Activated CD8-positive, alpha-beta T cell treated with anti-CD3 and anti-CD28 coated beads, Interleukin-2, amount 10 ng/mL, durations not matched to agents 7 days and 5 days (primary cell): ENCODE results near the gene RNU6-9. TPM values are rescaled to one million over a fixed set of nuclear protein-coding genes. Genes with fewer than 3 reads are reported as not detected.

Source experiments
- ATAC-seq: fragments of 150-1000 bp; cut with Tn5 transposase; one replicate; pipeline ENCODE4 v1.10.0; 2021; ENCODE audit warnings: moderate library complexity
- CTCF ChIA-PET: fragments of 350-600 bp; sonication (Branson Sonifier 250); formaldehyde crosslinking; loops from one replicate; lab custom pipeline; 2021; ENCODE audit warnings: antibody characterized with exemption; lab: Charles Lee
- POLR2A ChIA-PET: fragments of 350-600 bp; sonication (Branson Sonifier 250); formaldehyde crosslinking; loops from one replicate; lab custom pipeline; 2021; ENCODE audit warnings: antibody characterized with exemption; lab: Charles Lee
- DNase-seq: peaks from one replicate; pipeline ENCODE4 v3.0.0-alpha.2; 2020
- H3K27ac Mint-ChIP-seq: one replicate; pipeline ENCODE4 v1.8.0; 2021; ENCODE audit warnings: mild to moderate bottlenecking, mixed read lengths
- H3K27me3 Mint-ChIP-seq: one replicate; pipeline ENCODE4 v1.8.0; 2021; ENCODE audit warnings: low read depth, mixed read lengths
- H3K36me3 Mint-ChIP-seq: one replicate; pipeline ENCODE4 v1.8.0; 2021; ENCODE audit warnings: low read depth, mixed read lengths
- H3K4me1 Mint-ChIP-seq: one replicate; pipeline ENCODE4 v1.8.0; 2021; ENCODE audit warnings: low read depth, mixed read lengths
- H3K4me3 Mint-ChIP-seq: one replicate; pipeline ENCODE4 v1.8.0; 2021; ENCODE audit warnings: mild to moderate bottlenecking, mixed read lengths
- H3K9me3 Mint-ChIP-seq: one replicate; pipeline ENCODE4 v1.8.0; 2022; ENCODE audit warnings: mixed read lengths; ENCODE audit not compliant: insufficient read depth
- total RNA-seq, 2 experiments: library from RNA; stranded (reverse); gene quantifications; one replicate each; pipeline ENCODE4 v1.2.3, GENCODE V29; 2021

Gene RNU6-9
- total RNA-seq, 2 experiments from 2014 or later, result not detected

DNA sequence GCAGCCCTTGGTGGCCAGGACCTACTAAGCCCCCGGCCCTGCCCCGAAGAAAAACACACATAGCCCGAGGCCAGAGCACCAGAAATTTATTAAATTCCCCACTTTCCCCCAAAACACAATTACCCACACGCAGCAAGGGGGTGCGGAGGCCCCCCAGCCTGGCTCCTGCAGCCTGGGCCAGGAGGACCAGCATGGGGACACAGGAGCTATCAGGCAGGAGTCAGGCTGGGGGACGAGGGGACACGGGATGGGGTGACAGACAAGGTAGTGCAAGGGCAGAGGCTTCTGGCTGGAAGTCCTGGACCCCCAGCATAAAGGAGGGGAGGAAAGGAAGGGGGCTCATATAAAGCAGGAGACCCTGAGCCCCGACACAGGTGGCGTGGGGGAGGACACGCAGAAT is 3.1 kb downstream of the RNU6-9 start:
- Mint-ChIP-seq H3K36me3 (peaks cover 26% of the 10 kb centered on the region), H3K9me3 (no peaks in the 10 kb centered on the region), H3K4me3 (no peak overlapping the region), H3K27me3 (no peaks in the 10 kb centered on the region), H3K27ac (no peak overlapping the region), H3K4me1 (peaks cover 19% of the 10 kb centered on the region)
- CTCF ChIA-PET, result interaction anchor here (1.9 kb wide), 1 partner anchor 11 kb away, joined by 4 read pairs; no protein-coding TSS in a partner anchor
- no peak for ATAC-seq
- no peak for DNase-seq
- POLR2A ChIA-PET, result interaction anchor here (1.2 kb wide), 1 partner anchor 12 kb away, joined by 3 read pairs; no protein-coding TSS in a partner anchor

DNA sequence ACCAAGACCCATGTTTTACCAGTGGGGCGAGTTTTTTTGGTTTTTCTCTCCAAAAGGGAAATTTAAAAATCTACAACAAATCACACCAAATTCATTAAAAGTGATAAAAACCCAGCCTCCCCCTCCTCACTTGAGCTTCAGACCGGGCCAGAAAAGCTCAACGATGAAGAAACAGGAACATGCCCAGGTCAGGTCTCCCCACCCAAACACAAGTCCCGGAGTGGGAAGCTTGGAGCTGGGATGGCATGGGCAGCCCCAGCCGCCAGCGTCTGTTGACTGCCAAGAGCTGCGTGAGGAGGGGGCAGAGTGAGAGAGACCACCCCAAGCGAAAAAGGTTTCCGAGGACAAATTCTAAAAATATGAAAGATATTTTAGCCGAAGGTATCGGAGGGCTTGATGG is 3.7 kb downstream of the RNU6-9 start:
- Mint-ChIP-seq H3K4me3 (no peak overlapping the region), H3K27ac (no peak overlapping the region), H3K27me3 (no peaks in the 10 kb centered on the region), H3K9me3 (no peaks in the 10 kb centered on the region), H3K4me1 (peaks cover 19% of the 10 kb centered on the region), H3K36me3 (peaks cover 26% of the 10 kb centered on the region)
- CTCF ChIA-PET, result interaction anchor here (1.9 kb wide), 1 partner anchor 11 kb away, joined by 4 read pairs; no protein-coding TSS in a partner anchor
- POLR2A ChIA-PET, result interaction anchor here (1.2 kb wide), 1 partner anchor 12 kb away, joined by 3 read pairs; no protein-coding TSS in a partner anchor
- ATAC-seq (no peak), DNase-seq (no peak)

DNA sequence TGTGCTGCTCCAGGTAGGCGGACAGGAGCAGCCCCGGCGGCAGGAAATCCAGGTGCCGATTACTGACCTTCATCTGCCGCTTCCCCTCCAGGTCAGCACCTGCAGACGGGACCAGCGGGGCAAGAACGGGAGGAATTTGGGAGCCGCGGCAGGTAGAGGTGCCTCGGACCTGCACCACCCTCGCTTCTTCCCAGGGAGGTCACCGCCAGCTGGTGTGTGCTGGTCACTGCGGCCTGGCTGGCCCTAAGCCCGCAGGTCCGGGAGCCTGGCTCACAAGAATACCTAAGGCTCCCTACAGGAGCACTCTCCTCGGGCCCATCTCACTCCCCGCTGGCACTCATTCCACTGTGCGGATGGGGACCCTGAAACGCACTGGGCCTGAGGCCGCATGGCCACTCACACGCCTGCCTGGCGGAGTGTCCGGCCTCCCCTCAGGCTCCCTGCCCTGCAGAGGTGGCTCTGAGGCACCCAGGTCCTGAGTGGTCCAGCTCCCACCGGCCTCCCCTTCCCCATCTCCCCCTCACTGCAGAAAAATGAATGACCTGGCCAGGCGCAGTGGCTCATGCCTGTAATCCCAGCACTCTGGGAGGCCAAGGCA is 4.3 kb downstream of the RNU6-9 start:
- ATAC-seq, result no peak
- no peak overlapping the region for H3K27ac Mint-ChIP-seq
- H3K4me1 Mint-ChIP-seq, result peaks cover 19% of the 10 kb centered on the region
- no peak for DNase-seq
- H3K36me3 Mint-ChIP-seq, result peaks cover 28% of the 10 kb centered on the region
- ChIA-PET POLR2A (interaction anchor here (1.2 kb wide), 1 partner anchor 11 kb away, joined by 3 read pairs; no protein-coding TSS in a partner anchor), CTCF (interaction anchor here (1.9 kb wide), 1 partner anchor 10 kb away, joined by 4 read pairs; no protein-coding TSS in a partner anchor)
- no peaks in the 10 kb centered on the region for H3K27me3 Mint-ChIP-seq
- no peak overlapping the region for H3K4me3 Mint-ChIP-seq
- H3K9me3 Mint-ChIP-seq, result no peaks in the 10 kb centered on the region

DNA sequence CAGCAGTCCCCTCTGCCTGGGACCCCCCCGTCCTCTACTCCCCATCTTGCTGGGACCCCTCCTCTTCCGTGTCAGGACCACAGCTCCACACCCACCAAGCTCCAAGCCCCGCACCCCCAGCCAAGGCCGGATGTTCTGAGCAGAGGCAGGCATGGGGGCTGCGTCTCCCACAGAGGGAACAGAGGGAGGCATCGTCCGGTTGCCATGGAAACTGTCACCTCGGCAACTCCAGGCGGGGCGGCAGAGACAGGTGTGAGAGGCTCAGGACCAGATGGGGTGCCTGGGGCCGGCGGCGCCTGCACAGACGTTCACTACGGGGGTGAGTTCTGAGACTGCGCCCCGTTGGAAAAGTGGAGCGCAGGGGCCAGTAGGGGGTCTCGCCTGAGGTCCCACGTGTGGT is 5.4 kb downstream of the RNU6-9 start:
- DNase-seq (peak; percentile 56), ATAC-seq (peak; percentile 27)
- peaks cover 24% of the 10 kb centered on the region for H3K36me3 Mint-ChIP-seq
- H3K4me1 Mint-ChIP-seq, result peaks cover 12% of the 10 kb centered on the region
- H3K9me3 Mint-ChIP-seq, result no peaks in the 10 kb centered on the region
- no peak overlapping the region for H3K4me3 Mint-ChIP-seq
- CTCF ChIA-PET, result no interaction called here
- POLR2A ChIA-PET, result no interaction called here
- H3K27me3 Mint-ChIP-seq, result no peaks in the 10 kb centered on the region
- peak overlapping the region; percentile 49 for H3K27ac Mint-ChIP-seq

DNA sequence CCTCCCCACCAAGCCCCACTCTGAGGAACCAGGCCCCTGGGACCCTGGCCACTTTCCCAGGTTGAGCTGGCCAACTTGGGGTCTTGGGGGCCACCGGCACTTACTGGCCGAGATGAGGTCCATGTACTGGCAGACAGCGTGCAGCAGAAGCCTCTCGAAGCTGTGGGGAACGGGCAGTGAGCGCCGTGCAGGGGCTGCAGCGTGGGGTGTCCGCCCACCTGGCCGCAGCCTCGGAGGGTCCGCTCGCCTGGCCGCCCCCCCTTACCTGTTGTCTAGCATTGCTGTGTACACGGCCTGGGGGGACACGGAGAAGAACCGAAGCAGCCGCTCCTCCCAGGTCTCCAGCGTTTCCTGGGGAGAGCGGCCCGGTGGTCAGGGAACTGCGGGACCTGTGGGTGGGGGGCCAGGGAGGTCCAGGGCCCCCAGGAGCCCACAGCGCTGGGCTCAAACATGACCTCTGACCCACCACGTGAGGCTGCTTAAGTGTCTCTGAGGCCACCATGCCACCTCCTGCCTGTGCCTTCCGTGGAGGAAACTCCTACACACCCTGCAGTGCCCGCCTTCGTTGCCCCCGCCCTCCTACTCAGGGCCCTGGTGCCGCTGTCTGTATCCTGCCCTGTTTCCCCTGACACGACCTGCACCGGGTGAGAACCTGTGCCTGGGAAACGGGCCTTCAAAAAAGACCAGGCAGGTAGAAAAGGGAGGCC is 6.2 kb downstream of the RNU6-9 start:
- ChIA-PET POLR2A (no interaction called here), CTCF (no interaction called here)
- no peak overlapping the region for H3K27ac Mint-ChIP-seq

DNA sequence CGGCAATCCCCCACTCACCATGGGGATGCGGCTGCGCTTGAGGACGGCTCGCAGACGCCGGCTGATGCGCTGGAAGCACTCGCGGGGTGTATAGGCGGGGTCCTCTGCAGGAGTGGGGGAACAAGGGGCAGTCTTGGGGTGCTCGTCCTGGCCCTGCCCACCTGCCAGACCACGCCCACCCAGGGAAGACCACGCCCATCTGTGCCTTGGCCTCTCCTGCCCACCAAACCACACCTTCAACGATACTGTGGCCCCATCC is 6.7 kb downstream of the RNU6-9 start:
- POLR2A ChIA-PET, result no interaction called here
- DNase-seq, result no peak
- CTCF ChIA-PET, result no interaction called here
- Mint-ChIP-seq H3K9me3 (no peaks in the 10 kb centered on the region), H3K36me3 (peaks cover 28% of the 10 kb centered on the region), H3K27me3 (no peaks in the 10 kb centered on the region), H3K27ac (no peak overlapping the region), H3K4me1 (peaks cover 14% of the 10 kb centered on the region), H3K4me3 (no peak overlapping the region)
- no peak for ATAC-seq

More for the DNA sequence above, 6.2 kb downstream of the RNU6-9 start:
- Mint-ChIP-seq H3K36me3 (peaks cover 28% of the 10 kb centered on the region), H3K27me3 (no peaks in the 10 kb centered on the region), H3K9me3 (no peaks in the 10 kb centered on the region), H3K4me1 (peaks cover 11% of the 10 kb centered on the region), H3K4me3 (no peak overlapping the region)
- ATAC-seq (no peak), DNase-seq (no peak)

DNA sequence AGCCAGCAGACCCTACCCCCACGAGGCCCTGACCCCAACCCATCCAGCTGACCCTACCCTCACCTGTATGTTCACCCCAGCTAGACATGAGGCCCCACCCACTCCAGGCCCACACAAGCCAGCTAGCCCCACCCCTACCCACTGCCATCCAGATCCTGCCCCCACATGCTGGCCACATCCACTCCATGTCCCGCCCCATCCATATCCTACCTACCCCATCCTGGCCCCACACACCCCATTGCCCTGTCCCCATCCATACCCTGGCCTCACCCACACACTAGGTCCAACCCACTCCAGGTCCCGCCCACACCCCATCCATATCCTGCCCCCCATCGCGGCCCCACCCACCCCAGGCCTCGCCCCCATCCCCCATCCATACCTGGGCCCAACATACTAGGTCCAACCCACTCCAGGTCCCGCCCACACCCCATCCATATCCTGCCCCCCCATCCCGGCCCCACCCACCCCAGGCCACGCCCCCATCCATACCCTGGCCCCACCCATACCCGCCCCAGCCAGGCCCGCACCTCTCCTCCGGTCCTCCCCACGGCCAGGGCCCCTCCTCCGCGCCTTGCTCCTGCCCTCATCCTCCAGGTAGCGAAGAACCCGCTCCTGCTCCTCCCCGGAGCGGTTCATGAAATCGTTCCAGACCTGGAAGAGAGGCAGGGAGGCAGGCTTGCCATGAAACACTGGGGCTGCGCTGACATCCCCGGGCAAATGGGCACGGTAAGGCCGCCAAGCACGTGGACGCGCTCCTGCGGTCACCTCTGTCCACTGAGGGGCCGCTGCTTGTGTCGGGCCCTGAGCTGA is 7.2 kb downstream of the RNU6-9 start:
- CTCF ChIA-PET, result no interaction called here
- peak; percentile 68 for ATAC-seq
- Mint-ChIP-seq H3K9me3 (no peaks in the 10 kb centered on the region), H3K27me3 (no peaks in the 10 kb centered on the region), H3K4me1 (peaks cover 17% of the 10 kb centered on the region), H3K36me3 (peaks cover 28% of the 10 kb centered on the region), H3K4me3 (no peak overlapping the region), H3K27ac (peak overlapping the region; percentile 60)
- POLR2A ChIA-PET, result no interaction called here
- DNase-seq, result peak; percentile 51

DNA sequence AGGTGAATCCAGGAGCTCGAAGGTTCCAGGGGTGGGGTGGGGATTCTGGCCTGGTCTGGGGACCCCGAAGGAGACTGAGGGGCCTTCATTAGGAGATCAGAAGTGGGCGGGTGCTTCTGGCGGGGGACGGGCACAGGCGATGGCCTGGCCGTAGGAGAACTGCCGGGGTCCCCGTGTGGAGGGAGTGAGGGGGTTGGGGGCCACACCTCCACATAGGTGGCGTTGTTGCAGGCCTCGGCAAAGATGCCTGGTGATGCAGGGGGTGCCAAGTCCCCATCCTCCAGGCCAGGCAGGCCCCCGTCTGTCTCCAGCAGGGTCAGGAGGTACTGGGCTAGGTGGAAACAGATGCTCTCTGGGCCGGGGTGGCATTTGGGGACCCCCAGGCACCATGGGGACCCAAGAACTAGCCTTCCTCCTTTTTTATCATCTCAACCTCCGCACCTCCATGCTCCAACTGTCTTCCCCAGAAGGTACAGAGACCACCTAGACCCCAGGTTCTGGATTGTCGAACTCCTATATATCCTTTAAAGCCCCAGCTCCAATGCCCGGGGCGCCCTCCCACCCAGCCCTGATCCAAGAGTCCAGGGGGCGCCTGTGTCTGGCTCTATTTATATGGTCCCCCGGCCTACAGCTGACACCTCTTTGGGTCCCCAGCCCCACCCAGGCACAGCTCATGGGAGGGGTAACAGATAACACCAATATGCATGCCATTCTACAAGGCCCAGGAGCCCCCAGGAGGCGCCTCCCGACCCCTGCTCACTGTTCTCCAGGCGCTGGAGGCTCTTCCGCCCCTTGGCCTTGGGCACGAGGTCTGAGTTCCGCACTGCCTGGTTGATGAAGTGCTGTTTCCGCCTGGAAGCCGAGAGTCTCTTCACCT is 8.2 kb downstream of the RNU6-9 start:
- no peak for DNase-seq
- ChIA-PET POLR2A (interaction anchor here (2.3 kb wide), 1 partner anchor 8 kb away, joined by 7 read pairs; the partner anchor contains the start of genes MED16 and RNU6-9), CTCF (interaction anchor here (0.9 kb wide), 1 partner anchor 38 kb away, joined by 3 read pairs; no protein-coding TSS in a partner anchor)
- no peak for ATAC-seq
- peaks cover 27% of the 10 kb centered on the region for H3K36me3 Mint-ChIP-seq
- H3K27ac Mint-ChIP-seq, result no peak overlapping the region
- peaks cover 21% of the 10 kb centered on the region for H3K4me1 Mint-ChIP-seq
- H3K27me3 Mint-ChIP-seq, result no peaks in the 10 kb centered on the region
- no peak overlapping the region for H3K4me3 Mint-ChIP-seq
- H3K9me3 Mint-ChIP-seq, result no peaks in the 10 kb centered on the region

DNA sequence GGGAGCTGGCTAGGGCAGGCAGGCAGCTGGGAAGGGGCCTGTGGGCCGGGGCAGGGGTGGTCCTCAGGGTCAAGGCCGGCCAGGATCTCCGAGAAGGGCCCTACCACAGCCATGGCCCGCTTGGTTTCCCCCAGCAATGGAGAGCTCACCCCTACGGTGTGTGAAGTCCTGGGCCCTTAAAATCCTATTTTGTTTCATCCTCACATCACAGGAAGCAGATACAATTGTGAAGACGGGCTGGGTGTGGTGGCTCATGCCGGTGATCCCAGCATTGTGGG is 8.7 kb downstream of the RNU6-9 start:
- POLR2A ChIA-PET, result interaction anchor here (2.3 kb wide), 1 partner anchor 9 kb away, joined by 7 read pairs; the partner anchor contains the start of genes MED16 and RNU6-9
- Mint-ChIP-seq H3K27me3 (no peaks in the 10 kb centered on the region), H3K27ac (no peak overlapping the region), H3K4me3 (no peak overlapping the region), H3K4me1 (peaks cover 26% of the 10 kb centered on the region), H3K36me3 (peaks cover 24% of the 10 kb centered on the region), H3K9me3 (no peaks in the 10 kb centered on the region)
- CTCF ChIA-PET, result interaction anchor here (0.9 kb wide), 1 partner anchor 38 kb away, joined by 3 read pairs; no protein-coding TSS in a partner anchor
- ATAC-seq, result no peak
- no peak for DNase-seq

DNA sequence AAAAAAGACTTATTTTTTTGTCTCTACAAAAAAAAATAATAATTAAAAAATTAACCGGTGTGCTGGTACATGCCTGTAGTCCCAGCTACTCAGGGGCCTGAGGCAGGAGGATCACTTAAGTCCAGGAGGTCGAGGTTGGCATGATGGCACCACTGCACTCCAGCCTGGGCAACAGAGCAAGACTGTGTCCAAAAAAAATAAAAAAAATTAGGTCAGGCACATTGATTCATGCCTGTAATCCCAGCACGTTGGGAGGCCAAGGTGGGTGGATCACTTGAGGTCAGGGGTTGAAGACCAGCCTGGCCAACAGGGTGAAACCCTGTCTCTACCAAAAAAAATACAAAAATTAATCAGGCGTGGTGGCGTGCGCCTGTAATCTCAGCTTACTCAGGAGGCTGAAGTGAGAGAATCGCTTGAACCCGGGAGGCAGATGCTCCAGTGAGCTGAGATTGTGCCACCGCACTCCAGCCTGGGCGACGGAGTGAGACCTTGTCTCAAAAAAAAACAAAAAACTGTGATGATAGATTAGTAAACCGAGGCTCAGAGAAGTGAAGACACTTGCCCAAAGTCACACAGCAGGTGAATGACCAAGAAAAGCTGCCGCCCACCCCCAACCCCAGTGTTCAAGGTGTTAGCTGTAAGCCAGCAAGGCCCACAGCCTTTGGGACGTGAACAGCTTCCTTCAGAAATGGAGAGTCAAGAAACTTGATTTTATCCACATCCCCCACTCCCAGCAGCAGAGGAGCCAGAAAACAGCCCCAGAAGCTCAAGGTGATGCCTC is 9.4 kb downstream of the RNU6-9 start:
- ATAC-seq, result no peak
- H3K9me3 Mint-ChIP-seq, result no peaks in the 10 kb centered on the region
- ChIA-PET CTCF (interaction anchor here (0.9 kb wide), 1 partner anchor 39 kb away, joined by 3 read pairs; no protein-coding TSS in a partner anchor), POLR2A (interaction anchor here (2.3 kb wide), 1 partner anchor 9 kb away, joined by 7 read pairs; the partner anchor contains the start of genes MED16 and RNU6-9)
- H3K27ac Mint-ChIP-seq, result no peak overlapping the region
- H3K4me3 Mint-ChIP-seq, result no peak overlapping the region
- peaks cover 32% of the 10 kb centered on the region for H3K4me1 Mint-ChIP-seq
- DNase-seq, result no peak
- H3K36me3 Mint-ChIP-seq, result peaks cover 22% of the 10 kb centered on the region
- H3K27me3 Mint-ChIP-seq, result no peaks in the 10 kb centered on the region
